HG03135 (cell line): ENCODE data around the gene COX6B2.

ENCODE experiments used
- ATAC-seq: cut with Tn5 transposase; IDR thresholded peaks from one replicate; pipeline ENCODE4 v1.9.1; 2021; ENCODE audit warnings: mild to moderate bottlenecking, moderate library complexity; ENCODE audit not compliant: unreplicated experiment

Gene COX6B2

DNA sequence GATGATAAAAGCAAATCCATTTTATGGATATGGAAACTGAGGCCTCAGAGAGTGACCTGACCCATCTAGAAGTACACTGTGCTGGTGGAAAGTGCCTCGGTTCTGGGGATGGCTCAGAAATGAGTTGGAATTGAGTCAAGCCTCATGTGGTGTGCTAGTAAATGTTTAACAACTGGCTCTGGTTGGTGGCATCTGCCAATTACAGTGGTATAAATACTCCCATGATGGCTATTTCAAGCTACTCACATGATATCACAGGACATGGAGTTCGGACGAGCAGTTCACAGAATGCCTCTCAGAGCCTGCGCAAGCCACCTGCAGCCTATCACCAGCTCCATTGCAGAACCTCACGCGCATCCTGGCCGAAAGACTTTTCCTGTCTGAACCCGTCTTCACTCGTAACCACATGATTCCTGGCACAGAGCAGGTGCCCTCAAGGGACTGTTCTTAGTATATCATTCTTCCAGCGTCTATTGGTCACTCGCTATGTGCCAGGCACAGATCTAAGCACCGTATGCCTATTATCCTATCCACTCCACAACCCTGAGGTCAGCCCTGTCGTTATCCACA lies 38.5 kb downstream of the COX6B2 start:
- no peak for ATAC-seq

DNA sequence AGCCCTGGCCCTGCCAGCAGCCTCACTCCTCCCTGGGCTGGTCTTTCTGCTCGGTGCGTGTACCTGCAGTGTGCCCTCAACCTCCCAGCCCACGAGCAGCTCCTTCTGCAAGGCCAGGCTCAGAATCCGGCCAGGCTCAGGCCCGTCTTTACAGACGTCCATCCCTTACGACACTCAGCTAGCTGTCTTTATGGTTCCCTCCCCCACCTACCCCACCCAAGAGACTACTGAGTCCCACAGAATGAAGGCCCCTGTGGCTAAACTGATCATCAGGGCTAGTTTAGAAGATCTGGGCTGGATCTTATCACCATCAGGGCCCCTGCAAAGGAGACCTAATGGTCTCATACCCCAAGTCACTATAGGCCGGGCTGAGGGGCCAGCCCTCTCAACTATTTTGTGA lies 40.1 kb downstream of the COX6B2 start:
- no peak for ATAC-seq

DNA sequence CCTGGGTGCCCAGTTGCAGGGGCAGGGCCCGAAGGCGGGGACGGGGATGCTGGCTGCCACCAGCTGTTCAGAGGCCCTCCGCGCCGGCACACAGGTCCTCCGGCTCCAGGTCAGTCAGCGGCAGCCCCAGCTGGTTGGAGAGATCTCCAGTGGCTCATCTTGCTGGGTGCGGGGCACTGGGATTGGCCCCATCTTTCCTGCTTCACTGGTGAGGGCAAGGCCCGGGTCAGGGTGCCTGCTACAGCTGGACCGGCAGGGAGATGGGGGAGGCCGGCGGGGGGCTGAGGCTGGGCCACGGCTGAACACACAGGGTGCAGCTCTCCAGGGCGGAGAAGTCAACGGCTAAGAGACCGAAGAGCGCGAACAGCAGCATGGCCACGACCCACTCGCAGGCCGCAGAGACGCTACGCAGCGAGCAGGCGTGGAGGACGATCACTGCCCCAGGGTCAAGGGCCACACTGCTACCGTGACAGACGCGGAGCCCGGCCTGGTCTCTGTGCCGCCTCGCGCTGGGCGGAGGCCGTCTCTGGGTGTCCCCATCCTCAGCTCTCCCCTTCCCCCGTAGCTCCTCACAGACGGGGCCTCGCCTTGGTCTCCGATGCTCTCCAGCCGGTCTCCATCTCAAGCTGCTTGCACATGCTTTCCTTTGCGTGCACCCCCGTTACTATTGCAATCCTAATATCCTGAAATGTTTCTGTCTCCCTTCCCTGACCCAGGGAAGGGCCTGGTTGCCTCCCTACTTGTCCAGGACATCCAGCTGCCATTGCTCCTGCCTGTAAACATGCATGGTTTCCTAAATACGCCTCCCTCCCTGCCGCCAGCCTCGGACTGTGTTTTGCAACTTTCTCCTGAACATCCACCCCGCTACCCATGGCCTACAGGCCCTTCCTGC lies 41.7 kb downstream of the COX6B2 start:
- ATAC-seq: no peak

DNA sequence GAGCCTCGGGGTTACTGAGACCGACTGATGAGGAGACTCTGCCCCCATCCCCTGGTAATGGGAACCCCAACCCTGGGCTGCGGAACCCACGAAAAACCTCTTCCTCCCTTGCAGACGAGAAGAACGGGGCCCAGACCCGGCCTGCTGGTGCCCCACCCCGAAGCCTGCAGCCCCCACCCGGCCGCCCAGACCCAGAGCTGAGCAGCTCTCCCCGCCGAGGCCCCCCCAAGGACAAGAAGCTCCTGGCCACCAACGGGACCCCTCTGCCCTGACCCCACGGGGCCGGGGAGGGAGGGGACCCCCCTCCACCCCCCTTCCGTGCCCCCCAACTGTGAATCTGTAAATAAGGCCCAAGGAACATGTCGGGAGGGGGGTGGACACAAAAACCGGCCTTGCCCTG lies 42.7 kb downstream of the COX6B2 start:
- ATAC-seq: no peak

DNA sequence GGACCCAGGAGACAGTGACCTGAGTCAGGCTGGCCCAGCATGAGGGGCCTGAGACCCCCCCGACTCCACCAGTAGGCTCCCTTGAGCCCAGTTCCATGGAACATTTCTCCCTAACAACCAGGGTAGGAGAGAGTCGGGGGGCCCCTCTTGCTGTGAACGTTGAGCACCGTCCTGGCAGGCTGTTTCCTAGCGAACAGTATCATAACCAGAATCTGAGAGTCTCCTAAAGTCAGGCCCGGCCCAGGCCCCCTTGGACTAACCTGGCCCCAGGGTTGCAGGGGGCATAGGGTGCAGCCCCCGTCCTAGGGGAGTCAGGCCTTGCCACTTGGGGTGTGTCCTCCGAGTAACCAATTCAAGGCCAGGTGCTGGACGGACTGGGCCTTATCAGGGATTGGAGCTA lies 43.1 kb downstream of the COX6B2 start:
- ATAC-seq: no peak

DNA sequence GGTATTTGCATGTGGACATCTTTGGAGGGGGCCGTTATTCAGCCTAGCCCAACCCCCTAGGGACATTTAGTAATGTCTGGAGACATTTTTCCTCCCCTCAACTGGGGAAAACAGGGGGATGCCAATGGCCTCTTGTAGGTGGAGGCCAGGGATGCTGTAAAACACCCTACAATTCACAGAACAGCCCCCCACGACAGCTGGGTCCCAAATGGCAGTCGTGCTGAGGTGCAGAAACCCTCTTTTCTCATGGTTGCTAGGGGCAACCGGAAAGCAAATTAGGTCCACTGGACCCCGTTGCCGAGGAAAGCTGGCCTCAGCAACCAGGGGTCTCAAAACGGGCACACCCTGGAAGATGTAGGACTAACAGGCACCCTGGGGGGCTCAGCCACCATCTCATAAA lies 44.0 kb downstream of the COX6B2 start:
- no peak for ATAC-seq

DNA sequence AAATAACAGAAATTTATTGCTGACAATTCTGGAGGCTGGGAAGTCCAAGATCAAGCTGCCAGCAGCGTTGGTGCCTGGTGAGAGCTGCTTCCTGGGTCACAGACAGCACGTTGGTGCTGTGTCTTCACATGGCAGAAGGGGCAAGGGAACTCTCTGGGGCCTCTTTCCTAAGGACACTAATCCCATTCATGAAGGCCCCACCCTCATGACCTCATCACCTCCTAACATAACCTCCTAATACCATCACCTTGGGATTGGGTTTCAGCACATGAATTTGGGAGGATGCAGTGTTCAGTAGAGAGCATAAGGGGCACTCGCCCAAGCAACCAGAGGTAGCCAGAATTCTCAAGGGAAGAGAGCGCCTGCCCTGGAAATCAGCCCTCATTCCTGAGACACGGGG lies 45.1 kb downstream of the COX6B2 start:
- no peak for ATAC-seq

DNA sequence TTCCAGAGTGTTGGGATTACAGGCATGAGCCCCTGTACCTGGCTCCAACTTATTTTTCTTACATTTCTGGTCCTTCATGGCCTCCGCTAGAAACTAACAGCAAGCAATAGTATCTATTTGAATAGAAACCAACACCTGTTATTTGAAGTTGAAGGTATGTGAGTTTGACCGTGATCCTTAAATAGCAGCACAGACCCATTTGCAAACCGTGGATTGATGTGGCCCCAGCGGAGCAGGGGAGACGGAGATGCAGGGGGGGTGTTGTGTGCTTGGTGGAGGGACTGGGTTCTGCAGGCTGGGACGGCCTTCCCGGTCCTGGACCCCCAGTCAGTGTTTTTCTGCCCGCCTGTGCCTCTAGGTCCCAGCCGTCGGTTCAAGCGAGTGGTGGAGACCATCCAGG lies 46.2 kb downstream of the COX6B2 start:
- ATAC-seq: no peak

DNA sequence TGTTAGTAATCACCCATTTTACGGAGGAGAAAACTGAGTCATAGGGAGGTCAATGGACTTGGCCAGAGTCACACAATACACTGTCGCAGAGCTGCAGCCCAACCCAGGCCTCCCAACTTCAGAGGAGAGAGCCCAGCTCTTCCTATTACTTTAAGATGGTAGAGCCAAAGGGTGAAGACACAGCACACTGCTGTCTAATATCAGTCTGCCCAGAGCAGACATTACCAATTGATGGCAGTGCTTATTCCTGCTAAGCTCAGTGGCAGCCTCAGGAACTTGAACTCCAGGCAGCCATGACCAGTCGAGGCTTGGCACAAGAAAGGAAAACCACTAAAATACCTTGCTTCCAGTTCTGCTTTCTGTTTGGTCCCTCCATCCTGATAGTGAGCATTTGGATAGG lies 47.8 kb downstream of the COX6B2 start:
- no peak for ATAC-seq

DNA sequence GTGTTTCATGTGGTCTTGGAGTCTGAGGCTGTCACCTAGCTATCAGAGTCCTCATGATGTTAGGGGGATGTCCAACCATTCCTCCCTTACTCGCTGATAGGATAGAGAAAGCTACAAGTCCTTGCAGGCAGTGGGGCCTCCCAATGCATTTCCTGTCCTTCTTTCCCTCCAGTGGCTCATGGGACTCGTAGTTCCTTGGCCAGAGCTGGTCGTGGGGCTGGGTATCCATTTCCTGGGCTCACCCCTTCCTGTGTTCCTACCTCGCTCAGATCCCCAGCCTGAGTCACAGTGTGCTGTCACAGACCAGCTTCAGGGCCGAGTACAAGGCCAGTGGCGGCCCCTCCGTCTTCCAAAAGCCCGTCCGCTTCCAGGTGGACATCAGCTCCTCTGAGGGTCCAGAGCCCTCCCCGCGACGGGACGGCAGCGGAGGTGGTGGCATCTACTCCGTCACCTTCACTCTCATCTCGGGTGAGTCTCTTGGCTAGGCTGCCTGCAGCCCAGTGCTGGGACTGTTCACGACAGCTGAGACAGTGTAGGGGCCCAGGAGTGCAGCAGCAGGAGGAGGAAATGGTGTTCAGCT lies 48.4 kb downstream of the COX6B2 start:
- no peak for ATAC-seq

DNA sequence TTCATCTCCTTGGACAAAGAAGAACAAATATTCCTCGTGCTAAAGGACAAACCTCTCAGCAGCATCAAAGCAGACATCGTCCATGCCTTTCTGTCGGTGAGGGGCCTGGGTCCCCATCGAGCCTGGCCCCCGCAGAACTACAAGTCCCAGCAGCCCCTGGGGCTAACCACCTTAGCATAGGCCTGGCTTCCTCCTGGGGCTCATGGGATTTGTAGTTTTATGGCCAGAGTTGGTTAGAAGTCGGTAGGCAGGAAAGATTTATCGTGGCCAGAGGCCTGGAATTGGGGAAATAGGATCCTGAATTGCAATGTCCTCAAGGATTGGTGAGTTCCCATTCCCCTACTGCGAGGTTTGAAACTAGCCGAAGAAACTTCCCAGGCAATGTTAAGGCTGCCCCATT lies 49.0 kb downstream of the COX6B2 start:
- no peak for ATAC-seq

DNA sequence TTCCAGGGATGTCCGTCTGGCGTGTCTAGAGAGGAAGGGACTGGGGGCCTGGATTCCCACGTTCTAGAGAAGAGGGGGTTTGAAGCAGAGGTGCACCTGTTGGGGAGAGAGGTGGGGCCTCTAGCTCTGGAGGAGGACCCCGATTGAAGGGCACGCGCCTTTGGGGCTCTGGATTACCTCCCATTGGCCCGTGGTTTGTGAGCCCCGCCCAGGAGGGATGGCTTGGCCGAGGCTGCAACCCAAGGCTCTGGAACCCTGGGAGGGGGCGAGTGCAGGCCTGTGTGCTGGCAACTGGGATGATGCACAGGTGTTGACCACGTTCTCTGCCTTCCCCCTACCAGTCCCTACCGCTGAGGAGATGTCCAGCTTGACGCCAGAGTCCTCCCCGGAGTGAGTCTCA lies 49.5 kb downstream of the COX6B2 start:
- ATAC-seq: no peak

DNA sequence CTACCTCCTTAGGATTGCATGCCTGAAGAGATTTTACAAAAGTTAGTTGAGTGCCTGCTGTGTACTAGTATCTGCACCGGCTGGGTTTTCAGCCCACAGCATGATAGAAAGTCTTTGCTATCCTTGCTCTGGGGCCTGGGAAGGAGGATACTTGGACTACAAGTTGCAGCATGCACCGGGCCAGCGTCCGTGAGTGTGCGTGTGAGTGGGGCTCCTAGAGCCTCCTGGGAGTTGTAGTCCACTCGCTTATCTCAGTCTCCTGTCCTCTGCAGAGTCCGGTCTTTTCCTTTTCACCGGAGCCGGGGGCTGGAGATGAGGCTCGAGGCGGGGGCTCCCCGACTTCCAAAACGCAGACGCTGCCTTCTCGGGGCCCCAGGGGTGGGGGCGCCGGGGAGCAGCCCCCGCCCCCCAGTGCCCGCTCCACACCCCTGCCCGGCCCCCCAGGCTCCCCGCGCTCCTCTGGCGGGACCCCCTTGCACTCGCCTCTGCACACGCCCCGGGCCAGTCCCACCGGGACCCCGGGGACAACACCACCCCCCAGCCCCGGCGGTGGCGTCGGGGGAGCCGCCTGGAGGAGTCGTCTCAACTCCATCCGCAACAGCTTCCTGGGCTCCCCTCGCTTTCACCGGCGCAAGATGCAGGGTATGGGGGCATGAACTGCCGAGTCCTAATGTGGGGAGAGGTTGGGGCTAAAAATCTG lies 50.1 kb downstream of the COX6B2 start:
- no peak for ATAC-seq

DNA sequence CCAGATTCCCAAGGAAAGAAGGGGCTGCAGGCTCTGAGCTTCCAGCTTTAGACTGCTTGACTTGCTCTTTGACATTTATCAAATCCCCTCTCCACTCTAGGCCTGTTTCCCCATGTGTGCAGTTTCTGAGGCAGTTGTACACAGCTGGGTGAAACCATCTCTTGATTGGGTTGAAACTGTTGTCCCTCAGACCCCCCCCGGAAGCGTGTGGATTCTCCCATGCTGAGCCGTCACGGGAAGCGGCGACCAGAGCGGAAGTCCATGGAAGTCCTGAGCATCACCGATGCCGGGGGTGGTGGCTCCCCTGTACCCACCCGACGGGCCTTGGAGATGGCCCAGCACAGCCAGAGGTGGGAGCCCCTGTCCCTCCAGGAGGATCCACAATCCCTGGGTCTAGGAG lies 51.0 kb downstream of the COX6B2 start:
- ATAC-seq: no peak

DNA sequence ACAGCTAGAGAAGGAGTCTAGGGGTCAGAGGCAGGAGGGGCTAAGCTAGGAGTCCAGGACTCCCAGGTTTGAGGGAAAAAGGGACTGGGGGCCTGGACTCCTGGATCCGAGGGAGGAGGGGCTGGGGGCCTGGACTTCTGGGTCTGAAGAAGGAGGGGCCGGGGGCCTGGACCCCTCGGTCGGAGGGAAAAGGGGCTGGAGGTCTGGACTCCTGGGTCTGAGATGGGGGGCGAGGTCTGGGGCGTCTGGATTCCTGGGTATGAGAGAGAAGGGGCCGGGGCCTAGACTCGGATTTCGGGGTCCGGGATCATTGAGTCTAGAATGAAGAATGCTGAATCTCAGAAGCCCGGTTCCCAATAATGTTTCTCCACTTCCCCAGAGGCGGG lies 52.2 kb downstream of the COX6B2 start:
- ATAC-seq: no peak

DNA sequence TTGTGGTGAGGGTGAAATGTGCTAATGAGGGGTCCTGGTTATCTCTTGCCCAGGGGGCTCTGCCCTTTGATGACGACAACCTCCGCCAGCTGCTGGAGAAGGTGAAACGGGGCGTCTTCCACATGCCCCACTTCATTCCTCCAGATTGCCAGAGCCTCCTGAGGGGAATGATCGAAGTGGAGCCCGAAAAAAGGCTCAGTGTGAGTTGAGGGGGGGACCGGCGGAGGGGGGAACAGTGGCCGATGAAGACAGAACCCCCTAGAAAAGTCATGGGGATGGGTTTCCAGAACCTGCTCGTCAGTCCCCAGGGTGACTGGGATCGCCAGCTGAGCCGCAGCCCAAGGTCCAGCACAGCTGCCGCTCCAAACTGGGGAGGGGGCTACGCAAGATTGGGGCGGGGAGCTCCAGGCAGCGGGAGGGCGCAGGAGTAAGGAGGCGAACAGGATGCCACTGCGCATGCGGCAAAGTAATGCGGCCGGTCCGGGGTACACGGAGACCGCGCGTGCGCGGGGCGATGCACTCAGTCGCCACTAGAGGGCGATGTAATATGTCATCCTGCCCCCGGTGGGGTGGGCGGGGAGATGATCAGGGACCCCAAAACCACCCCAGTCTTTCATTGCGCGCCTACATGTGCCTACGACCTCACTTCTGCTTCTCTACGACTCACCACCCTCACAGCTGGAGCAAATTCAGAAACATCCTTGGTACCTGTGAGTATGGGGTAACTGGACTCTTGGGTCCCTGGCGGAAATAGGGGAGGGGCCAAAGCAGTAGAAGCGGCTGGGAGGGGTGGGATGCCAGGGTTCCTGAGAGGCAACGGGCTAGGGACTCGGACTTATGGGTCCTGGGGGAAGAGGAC lies 52.8 kb downstream of the COX6B2 start:
- ATAC-seq: peak; percentile 71

DNA sequence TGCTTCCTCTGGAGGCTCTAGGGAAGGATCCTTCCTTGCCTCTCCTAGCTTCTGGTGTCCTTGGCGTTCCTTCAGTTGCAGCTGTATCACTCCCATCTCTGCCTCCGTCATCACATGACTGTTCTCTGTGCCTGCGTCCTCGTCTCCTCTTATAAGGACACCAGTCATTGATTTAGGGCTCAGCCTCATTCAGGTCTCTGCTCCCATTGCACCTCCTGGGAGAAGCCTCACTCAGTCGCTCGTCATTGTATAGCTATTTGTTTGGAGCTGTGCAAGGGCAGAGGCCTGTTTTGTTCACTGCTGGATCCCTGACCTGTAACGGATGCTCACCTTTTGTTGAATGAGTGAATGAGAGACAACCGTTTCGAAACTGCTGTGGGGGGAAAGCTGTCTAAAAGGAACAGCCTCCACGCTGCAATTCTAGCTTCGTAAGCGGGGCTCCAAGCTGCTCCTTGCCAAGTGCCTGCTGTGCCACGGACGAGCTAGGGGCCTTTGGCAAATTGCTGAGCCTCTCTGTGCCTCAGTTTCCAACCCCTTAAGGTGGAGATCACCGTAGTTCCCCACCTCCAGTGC lies 53.5 kb downstream of the COX6B2 start:
- no peak for ATAC-seq

DNA sequence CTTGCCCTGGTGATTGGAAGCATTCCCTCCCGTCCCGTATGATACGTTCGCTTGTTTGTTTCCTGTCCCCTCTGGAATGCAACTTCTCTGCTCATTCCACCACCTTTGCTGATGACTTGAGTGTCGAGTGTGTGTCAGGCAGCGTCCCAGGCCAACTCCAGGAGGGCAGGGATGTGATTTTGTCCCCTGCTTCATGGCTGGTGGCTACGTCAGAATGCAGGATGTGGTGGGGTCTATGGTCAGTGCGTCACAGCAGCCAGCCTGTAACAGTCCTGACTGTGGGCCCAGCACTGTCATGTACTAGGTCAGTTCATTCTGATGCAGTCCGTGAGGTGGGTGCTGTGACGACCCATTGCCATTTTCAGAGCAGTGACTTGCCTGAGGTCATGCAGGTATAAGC lies 54.5 kb downstream of the COX6B2 start:
- ATAC-seq: no peak
